NT2/D1 (cell line): Measurements from ENCODE around the gene PML.
"Not testable (repeated sequence)": the region's sequence is repeated elsewhere in the genome, so short reads cannot be mapped to it uniquely, and the experiment has no call there.

ENCODE experiments used
- SUZ12 ChIP-seq: IDR thresholded peaks from 2 replicates; pipeline ENCODE4 v1.6.1; 2011; ENCODE audit not compliant: insufficient read length, insufficient read depth; ENCODE audit errors: extremely low read depth
- YY1 ChIP-seq: IDR thresholded peaks from 2 replicates; pipeline ENCODE4 v1.6.1; 2011; ENCODE audit not compliant: insufficient read length, insufficient read depth
- ZNF274 ChIP-seq: IDR thresholded peaks from 2 replicates; pipeline ENCODE4 v1.6.1; 2011; ENCODE audit warnings: mild to moderate bottlenecking, low read depth, low read length

GRCh38 chr15:74063425-74064146 lies 69.1 kb downstream of the PML start:
- not testable (repeated sequence) for TF ChIP-seq SUZ12, YY1, ZNF274
